HG03280 (cell line): ENCODE data around the gene ZNF497.
"Not testable (repeated sequence)": the region's sequence is repeated elsewhere in the genome, so short reads cannot be mapped to it uniquely, and the experiment has no call there.

Experiments used
- ATAC-seq: cut with Tn5 transposase; IDR thresholded peaks from one replicate; pipeline ENCODE4 v1.9.1; 2021; ENCODE audit warnings: mild to moderate bottlenecking, moderate library complexity; ENCODE audit not compliant: unreplicated experiment

Gene ZNF497

GRCh38 chr19:58395220-58395978 lies 32.8 kb upstream of the ZNF497 start, which contains the start of gene RNF225:
RNF225 (plus strand) TSS chr19:58395656; CDS start chr19:58396090, 434 bp downstream.
- ATAC-seq: no peak

GRCh38 chr19:58394821-58395219 lies 32.3 kb upstream of the ZNF497 start:
- ATAC-seq: no peak

- no peak for ATAC-seq
Observed at GRCh38 chr19:58393725-58394033, 31.1 kb upstream of the ZNF497 start.

GRCh38 chr19:58392945-58393724 lies 30.6 kb upstream of the ZNF497 start:
- ATAC-seq: no peak

- no peak for ATAC-seq
Observed at GRCh38 chr19:58388175-58388526, 25.6 kb upstream of the ZNF497 start.

- no peak for ATAC-seq
Observed at GRCh38 chr19:58387338-58388174, 25.0 kb upstream of the ZNF497 start.

GRCh38 chr19:58386576-58387337 lies 24.2 kb upstream of the ZNF497 start, which contains the start of gene RPS5:
RPS5 (plus strand) TSS chr19:58387269; CDS start chr19:58388138, 869 bp downstream.
- ATAC-seq: peak; percentile 93

GRCh38 chr19:58385891-58386575 lies 23.5 kb upstream of the ZNF497 start:
- peak; percentile 5 for ATAC-seq

- ATAC-seq: no peak
Observed at GRCh38 chr19:58385313-58385890, 22.9 kb upstream of the ZNF497 start.

- ATAC-seq: no peak
Observed at GRCh38 chr19:58382997-58383603, 20.5 kb upstream of the ZNF497 start.

GRCh38 chr19:58381460-58382212 lies 19.1 kb upstream of the ZNF497 start:
- no peak for ATAC-seq

GRCh38 chr19:58380662-58381459 lies 18.3 kb upstream of the ZNF497 start, which contains the start of gene ZNF837:
ZNF837 (minus strand) TSS chr19:58381030; CDS start chr19:58369332, 11,698 bp downstream.
- peak; percentile 78 for ATAC-seq

- ATAC-seq: no peak
Observed at GRCh38 chr19:58380037-58380661, 17.6 kb upstream of the ZNF497 start.

- no peak for ATAC-seq
Observed at GRCh38 chr19:58379246-58379645, 16.7 kb upstream of the ZNF497 start.

- not testable (repeated sequence) for ATAC-seq
Observed at GRCh38 chr19:58376724-58377123, 14.2 kb upstream of the ZNF497 start.

- no peak for ATAC-seq
Observed at GRCh38 chr19:58374200-58374599, 11.6 kb upstream of the ZNF497 start.
